ES-I3 (cell line): ENCODE measurements around the gene THAP2.
A peak's percentile ranks its signal among the peaks of the same experiment; 100 is the strongest.
"Not testable (repeated sequence)": the region's sequence is repeated elsewhere in the genome, so short reads cannot be mapped to it uniquely, and the experiment has no call there.

Experiments used
- H3K36me3 ChIP-seq: 2 replicates; pipeline ENCODE4 v1.6.1; 2013; ENCODE audit warnings: mild to moderate bottlenecking, low read length, control low read depth, moderate library complexity; ENCODE audit not compliant: insufficient read depth
- H3K4me1 ChIP-seq: 2 replicates; pipeline ENCODE4 v1.6.1; 2013; ENCODE audit warnings: mild to moderate bottlenecking, control low read depth, low read length; ENCODE audit not compliant: insufficient read depth
- H3K9ac ChIP-seq: 2 replicates; pipeline ENCODE4 v1.6.1; 2013; ENCODE audit warnings: low read depth, mild to moderate bottlenecking, low read length, moderate library complexity
- H3K9me3 ChIP-seq: 2 replicates; pipeline ENCODE4 v1.6.1; 2013; ENCODE audit warnings: mild to moderate bottlenecking, low read length, moderate library complexity; ENCODE audit not compliant: control insufficient read depth, insufficient read depth

THAP2 gene

GRCh38 chr12:71682466-71682865 lies 18.4 kb downstream of the THAP2 start:
- Histone ChIP-seq H3K9ac (no peak overlapping the region), H3K4me1 (0 out of 2 replicates have a peak, but pooled peaks cover 3% of the 10 kb centered on the region), H3K36me3 (no peaks in the 10 kb centered on the region), H3K9me3 (no peaks in the 10 kb centered on the region)

GRCh38 chr12:71683633-71684032 lies 19.5 kb downstream of the THAP2 start:
- H3K9ac ChIP-seq, result no peak overlapping the region
- peaks cover 6% of the 10 kb centered on the region; the same call in 1 of the 2 replicates for H3K4me1 ChIP-seq
- H3K9me3 ChIP-seq, result no peaks in the 10 kb centered on the region
- no peaks in the 10 kb centered on the region for H3K36me3 ChIP-seq

- Histone ChIP-seq H3K4me1 (peaks cover 6% of the 10 kb centered on the region; the same call in 1 of the 2 replicates), H3K9me3 (no peaks in the 10 kb centered on the region), H3K36me3 (no peaks in the 10 kb centered on the region), H3K9ac (peak overlapping the region; percentile 17; the same call in 1 of the 2 replicates)
Observed at GRCh38 chr12:71684081-71684480, 20.0 kb downstream of the THAP2 start.

- Histone ChIP-seq H3K36me3 (no peaks in the 10 kb centered on the region), H3K9ac (peak overlapping the region; percentile 82), H3K4me1 (peaks cover 6% of the 10 kb centered on the region; the same call in 1 of the 2 replicates), H3K9me3 (no peaks in the 10 kb centered on the region)
Observed at GRCh38 chr12:71685312-71685906, 21.3 kb downstream of the THAP2 start.

- Histone ChIP-seq H3K4me1 (peaks cover 6% of the 10 kb centered on the region; the same call in 1 of the 2 replicates), H3K36me3 (no peaks in the 10 kb centered on the region), H3K9me3 (no peaks in the 10 kb centered on the region), H3K9ac (peak within 1 kb of the TSS; percentile 82)
Observed at GRCh38 chr12:71685914-71686657, 22.0 kb downstream of the THAP2 start, which contains the start of gene TMEM19. TSS of gene TMEM19 (plus strand) at chr12:71686082. CDS start at chr12:71686681, 599 bp downstream.

- H3K9ac ChIP-seq, result peak overlapping the region; percentile 82
- no peaks in the 10 kb centered on the region for H3K9me3 ChIP-seq
- no peaks in the 10 kb centered on the region for H3K36me3 ChIP-seq
- peaks cover 6% of the 10 kb centered on the region; the same call in 1 of the 2 replicates for H3K4me1 ChIP-seq
Observed at GRCh38 chr12:71686658-71687025, 22.5 kb downstream of the THAP2 start.

- H3K4me1 ChIP-seq, result not testable (repeated sequence)
- peak overlapping the region; percentile 82; the same call in 1 of the 2 replicates for H3K9ac ChIP-seq
Observed at GRCh38 chr12:71687172-71687571, 23.1 kb downstream of the THAP2 start.

GRCh38 chr12:71688961-71689570 lies 25.0 kb downstream of the THAP2 start:
- Histone ChIP-seq H3K9ac (no peak overlapping the region), H3K9me3 (no peaks in the 10 kb centered on the region), H3K36me3 (no peaks in the 10 kb centered on the region), H3K4me1 (peaks cover 5% of the 10 kb centered on the region; the same call in 1 of the 2 replicates)

More at GRCh38 chr12:71687172-71687571, 23.1 kb downstream of the THAP2 start:
- not testable (repeated sequence) for H3K36me3 ChIP-seq, H3K9me3 ChIP-seq

GRCh38 chr12:71691504-71692129 lies 27.5 kb downstream of the THAP2 start:
- H3K9me3 ChIP-seq, result no peaks in the 10 kb centered on the region
- no peaks in the 10 kb centered on the region for H3K36me3 ChIP-seq
- peaks cover 6% of the 10 kb centered on the region; the same call in 1 of the 2 replicates for H3K4me1 ChIP-seq
- H3K9ac ChIP-seq, result no peak overlapping the region

- Histone ChIP-seq H3K9ac (no peak overlapping the region), H3K36me3 (no peaks in the 10 kb centered on the region), H3K9me3 (no peaks in the 10 kb centered on the region), H3K4me1 (0 out of 2 replicates have a peak, but pooled peaks cover 4% of the 10 kb centered on the region)
Observed at GRCh38 chr12:71693126-71693525, 29.0 kb downstream of the THAP2 start.

GRCh38 chr12:71693651-71694050 lies 29.6 kb downstream of the THAP2 start:
- not testable (repeated sequence) for H3K9me3 ChIP-seq, H3K4me1 ChIP-seq, H3K9ac ChIP-seq, H3K36me3 ChIP-seq

- Histone ChIP-seq H3K9me3 (no peaks in the 10 kb centered on the region), H3K36me3 (no peaks in the 10 kb centered on the region), H3K4me1 (0 out of 2 replicates have a peak, but pooled peaks cover 4% of the 10 kb centered on the region), H3K9ac (no peak overlapping the region)
Observed at GRCh38 chr12:71694099-71694820, 30.2 kb downstream of the THAP2 start.

GRCh38 chr12:71695782-71696181 lies 31.7 kb downstream of the THAP2 start:
- Histone ChIP-seq H3K9me3 (no peaks in the 10 kb centered on the region), H3K9ac (no peak overlapping the region), H3K36me3 (no peaks in the 10 kb centered on the region; the same call in 1 of the 2 replicates), H3K4me1 (0 out of 2 replicates have a peak, but pooled peaks cover 4% of the 10 kb centered on the region)

GRCh38 chr12:71702181-71702580 lies 38.1 kb downstream of the THAP2 start:
- not testable (repeated sequence) for H3K4me1 ChIP-seq, H3K36me3 ChIP-seq, H3K9ac ChIP-seq, H3K9me3 ChIP-seq
